HepG2 (cell line): ENCODE results near the gene MTA1. TPM values are rescaled to one million over a fixed set of nuclear protein-coding genes. Genes with fewer than 3 reads are reported as not detected.

Source experiments
- CBFB ChIP-seq: sonication (generic); formaldehyde crosslinking; IDR thresholded peaks from 2 replicates; pipeline ENCODE4 v1.4.0; 2020; ENCODE audit warnings: missing genetic modification reagents
- CHCHD3 ChIP-seq: sonication (generic); formaldehyde crosslinking; IDR thresholded peaks from 2 replicates; pipeline ENCODE4 v1.8.0; 2022; ENCODE audit warnings: mild to moderate bottlenecking, missing genetic modification reagents, moderate library complexity
- KAT7 ChIP-seq: IDR thresholded peaks from 2 replicates; pipeline ENCODE4 v1.6.1; 2018; ENCODE audit warnings: borderline replicate concordance, missing compliant biosample characterization
- MTA3 ChIP-seq: sonication (generic); formaldehyde crosslinking; IDR thresholded peaks from 2 replicates; pipeline ENCODE4 v1.4.0; 2020; ENCODE audit warnings: missing genetic modification reagents
- NCOR1 ChIP-seq: fragments of 200-600 bp; sonication (generic); IDR thresholded peaks from 2 replicates; pipeline ENCODE4 v1.7.0; 2017; ENCODE audit warnings: antibody characterized with exemption, low read length, borderline replicate concordance
- NFRKB ChIP-seq: fragments of 450-650 bp; IDR thresholded peaks from 2 replicates; pipeline ENCODE4 v1.6.1; 2017
- PITX1 ChIP-seq: sonication (generic); formaldehyde crosslinking; IDR thresholded peaks from 2 replicates; pipeline ENCODE4 v1.5.1; 2020; ENCODE audit warnings: mild to moderate bottlenecking, missing genetic modification reagents
- SMAD1 ChIP-seq: sonication (generic); formaldehyde crosslinking; IDR thresholded peaks from 2 replicates; pipeline ENCODE4 v1.4.0; 2020; ENCODE audit warnings: missing genetic modification reagents, low read depth, mild to moderate bottlenecking, borderline replicate concordance
- SMAD3 ChIP-seq: sonication (generic); formaldehyde crosslinking; IDR thresholded peaks from 2 replicates; pipeline ENCODE4 v1.4.0; 2020; ENCODE audit warnings: missing genetic modification reagents
- ZFP82 ChIP-seq: sonication (generic); formaldehyde crosslinking; IDR thresholded peaks from 2 replicates; pipeline ENCODE4 v1.5.1; 2020; ENCODE audit warnings: mild to moderate bottlenecking, missing genetic modification reagents, borderline replicate concordance
- ZKSCAN1 ChIP-seq: fragments of 150-350 bp; IDR thresholded peaks from 2 replicates; pipeline ENCODE4 v1.6.1; 2014; ENCODE audit warnings: low read length
- ZNF101 ChIP-seq: sonication (generic); formaldehyde crosslinking; IDR thresholded peaks from 2 replicates; pipeline ENCODE4 v1.4.0; 2020; ENCODE audit warnings: mild to moderate bottlenecking, low read depth, missing genetic modification reagents, borderline replicate concordance
- ZNF501 ChIP-seq: sonication (generic); formaldehyde crosslinking; IDR thresholded peaks from 2 replicates; pipeline ENCODE4 v1.5.1; 2020; ENCODE audit warnings: mild to moderate bottlenecking, moderate library complexity, missing genetic modification reagents
- ZNF589 ChIP-seq: sonication (generic); formaldehyde crosslinking; conservative IDR thresholded peaks from 2 replicates; pipeline ENCODE4 v1.8.0; 2022; ENCODE audit warnings: mild to moderate bottlenecking, moderate library complexity, missing genetic modification reagents
- ZNF672 ChIP-seq: sonication (generic); formaldehyde crosslinking; IDR thresholded peaks from 2 replicates; pipeline ENCODE4 v1.8.1; 2022; ENCODE audit warnings: missing genetic modification reagents
- ZNF776 ChIP-seq: sonication (generic); formaldehyde crosslinking; IDR thresholded peaks from 2 replicates; pipeline ENCODE4 v1.4.0; 2020; ENCODE audit warnings: mild to moderate bottlenecking, missing genetic modification reagents
- ZNF790 ChIP-seq: sonication (generic); formaldehyde crosslinking; IDR thresholded peaks from 2 replicates; pipeline ENCODE4 v1.8.0; 2022; ENCODE audit warnings: missing genetic modification reagents, mild to moderate bottlenecking, borderline replicate concordance
- polyA plus RNA-seq, 8 experiments: library from polyadenylated mRNA; depleted of rRNA in 3 of 8; stranded (reverse) in 7 of 8; unstranded in 1 of 8; fragments of >200 nt; fragmentation: Illumina TruSeq in 4 of 8; extraction: Trizol in 4 of 8; gene quantifications; 2 replicates each; pipeline versions ENCODE4 v1.2.1 to v1.2.3, GENCODE V29; 2011 to 2016; ENCODE audit warnings: low read depth in 4 of 8, missing spikeins in 1 of 8, mixed read lengths in 1 of 8; ENCODE audit not compliant: insufficient read depth in 1 of 8
- total RNA-seq, 5 experiments: library from RNA; depleted of rRNA; stranded (reverse); fragments of >200 nt; fragmentation: Illumina TruSeq; extraction: Trizol; gene quantifications; 2 replicates each; pipeline ENCODE4 v1.2.3, GENCODE V29; 2016; ENCODE audit warnings: low read depth in 1 of 5
- TF ChIP-seq, protein P1 (sequence below): IDR thresholded peaks from 2 replicates; pipeline ENCODE4 v1.6.1; 2018; ENCODE audit warnings: missing genetic modification reagents, mild to moderate bottlenecking, missing compliant biosample characterization
- TF ChIP-seq, protein P2 (sequence below): sonication (generic); formaldehyde crosslinking; IDR thresholded peaks from 2 replicates; pipeline ENCODE4 v1.5.1; 2020; ENCODE audit warnings: mild to moderate bottlenecking, moderate library complexity, missing genetic modification reagents
- TF ChIP-seq, protein P3 (sequence below): IDR thresholded peaks from 2 replicates; pipeline ENCODE4 v1.6.1; 2016
- TF ChIP-seq, protein P4 (sequence below): sonication (generic); formaldehyde crosslinking; IDR thresholded peaks from 2 replicates; pipeline ENCODE4 v1.5.0; 2020; ENCODE audit warnings: mild to moderate bottlenecking, missing genetic modification reagents

MTA1 gene
- total and polyA plus RNA-seq, 2 of the 13 experiments (the other 11 are each of a cell fraction or from before 2014, with no cell fraction given), result 35.2 to 85.8 TPM

DNA sequence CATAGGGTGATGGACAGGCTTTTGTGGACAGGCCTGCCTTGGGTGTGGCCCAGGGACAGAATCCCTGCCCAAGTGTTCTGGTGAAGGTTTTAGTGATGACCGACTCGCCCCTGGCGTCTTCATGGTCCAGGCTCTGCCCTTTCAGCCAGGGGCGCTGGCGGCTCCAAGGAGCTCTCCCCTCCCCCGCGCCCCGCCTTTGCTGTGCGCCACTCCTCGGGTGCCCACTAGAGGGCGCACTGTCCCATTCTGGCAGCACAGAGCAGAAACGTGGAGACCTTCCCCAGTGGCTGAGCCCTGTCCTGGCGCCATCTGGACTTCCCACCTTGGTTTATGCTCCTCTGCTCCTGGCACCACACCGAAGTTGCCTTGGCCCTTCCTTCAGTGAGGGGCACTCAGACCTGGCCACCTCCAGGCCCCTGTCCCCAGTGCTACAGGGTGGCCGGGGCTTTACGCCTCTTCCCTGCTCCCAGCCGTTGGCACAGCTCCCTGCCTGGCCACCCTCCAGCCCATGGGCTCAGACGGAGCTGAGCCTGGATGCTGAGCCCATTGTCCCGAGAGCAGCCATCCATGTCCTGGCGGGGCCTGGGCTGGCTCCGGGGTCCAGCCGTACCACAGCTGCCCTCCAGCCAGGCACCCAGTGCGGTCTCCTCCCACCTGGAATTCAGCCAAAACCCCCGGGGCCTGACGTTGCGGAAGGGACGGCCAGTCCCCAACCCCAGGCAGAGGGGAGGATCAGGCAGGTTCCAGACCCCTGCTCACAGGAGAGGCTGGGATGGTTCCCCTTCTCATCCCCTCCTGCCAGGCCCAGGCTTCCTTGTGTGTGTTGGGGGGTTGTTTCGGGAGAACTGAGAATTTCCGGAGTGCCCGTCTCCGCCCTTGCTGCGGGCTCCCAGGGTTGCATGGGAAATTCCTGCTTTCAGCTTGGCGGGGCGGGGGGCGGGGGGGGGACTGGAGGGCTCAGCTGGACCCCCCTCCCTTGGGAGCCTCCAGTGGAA is 61.5 kb downstream of the MTA1 start (continued):
- TF ChIP-seq, protein P1, sequence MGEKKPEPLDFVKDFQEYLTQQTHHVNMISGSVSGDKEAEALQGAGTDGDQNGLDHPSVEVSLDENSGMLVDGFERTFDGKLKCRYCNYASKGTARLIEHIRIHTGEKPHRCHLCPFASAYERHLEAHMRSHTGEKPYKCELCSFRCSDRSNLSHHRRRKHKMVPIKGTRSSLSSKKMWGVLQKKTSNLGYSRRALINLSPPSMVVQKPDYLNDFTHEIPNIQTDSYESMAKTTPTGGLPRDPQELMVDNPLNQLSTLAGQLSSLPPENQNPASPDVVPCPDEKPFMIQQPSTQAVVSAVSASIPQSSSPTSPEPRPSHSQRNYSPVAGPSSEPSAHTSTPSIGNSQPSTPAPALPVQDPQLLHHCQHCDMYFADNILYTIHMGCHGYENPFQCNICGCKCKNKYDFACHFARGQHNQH (CRISPR knock-in tag), result peak; percentile 53; the same call in 1 of the 2 replicates
- TF ChIP-seq SMAD1 (CRISPR knock-in tag), result peak; percentile 92; the same call in 1 of the 2 replicates
- 0 out of 2 replicates have a peak, but pooled peaks have one; percentile 28 for TF ChIP-seq ZKSCAN1
- no peak for TF ChIP-seq MTA3 (CRISPR knock-in tag)
- TF ChIP-seq ZNF101 (CRISPR knock-in tag), result no peak
- TF ChIP-seq ZNF589 (CRISPR knock-in tag), result no peak
- peak; percentile 82 for TF ChIP-seq ZNF501 (CRISPR knock-in tag)
- TF ChIP-seq, protein P2, sequence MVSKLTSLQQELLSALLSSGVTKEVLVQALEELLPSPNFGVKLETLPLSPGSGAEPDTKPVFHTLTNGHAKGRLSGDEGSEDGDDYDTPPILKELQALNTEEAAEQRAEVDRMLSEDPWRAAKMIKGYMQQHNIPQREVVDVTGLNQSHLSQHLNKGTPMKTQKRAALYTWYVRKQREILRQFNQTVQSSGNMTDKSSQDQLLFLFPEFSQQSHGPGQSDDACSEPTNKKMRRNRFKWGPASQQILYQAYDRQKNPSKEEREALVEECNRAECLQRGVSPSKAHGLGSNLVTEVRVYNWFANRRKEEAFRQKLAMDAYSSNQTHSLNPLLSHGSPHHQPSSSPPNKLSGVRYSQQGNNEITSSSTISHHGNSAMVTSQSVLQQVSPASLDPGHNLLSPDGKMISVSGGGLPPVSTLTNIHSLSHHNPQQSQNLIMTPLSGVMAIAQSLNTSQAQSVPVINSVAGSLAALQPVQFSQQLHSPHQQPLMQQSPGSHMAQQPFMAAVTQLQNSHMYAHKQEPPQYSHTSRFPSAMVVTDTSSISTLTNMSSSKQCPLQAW (CRISPR knock-in tag), result peak; percentile 85
- TF ChIP-seq NFRKB, result no peak
- TF ChIP-seq ZFP82 (CRISPR knock-in tag), result no peak
- TF ChIP-seq CBFB (CRISPR knock-in tag), result 0 out of 2 replicates have a peak, but pooled peaks have one; percentile 67
- no peak for TF ChIP-seq ZNF672 (CRISPR knock-in tag)
- no peak for TF ChIP-seq NCOR1
- TF ChIP-seq, protein P3, sequence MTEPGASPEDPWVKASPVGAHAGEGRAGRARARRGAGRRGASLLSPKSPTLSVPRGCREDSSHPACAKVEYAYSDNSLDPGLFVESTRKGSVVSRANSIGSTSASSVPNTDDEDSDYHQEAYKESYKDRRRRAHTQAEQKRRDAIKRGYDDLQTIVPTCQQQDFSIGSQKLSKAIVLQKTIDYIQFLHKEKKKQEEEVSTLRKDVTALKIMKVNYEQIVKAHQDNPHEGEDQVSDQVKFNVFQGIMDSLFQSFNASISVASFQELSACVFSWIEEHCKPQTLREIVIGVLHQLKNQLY (CRISPR knock-in tag), result no peak
- TF ChIP-seq ZNF776 (CRISPR knock-in tag), result no peak
- 0 out of 2 replicates have a peak, but pooled peaks have one; percentile 43 for TF ChIP-seq PITX1
- no peak for TF ChIP-seq CHCHD3 (CRISPR knock-in tag)
- peak; percentile 82 for TF ChIP-seq SMAD3 (CRISPR knock-in tag)
- TF ChIP-seq KAT7 (CRISPR knock-in tag), result no peak
- TF ChIP-seq ZNF790 (CRISPR knock-in tag), result no peak
- TF ChIP-seq, protein P4, sequence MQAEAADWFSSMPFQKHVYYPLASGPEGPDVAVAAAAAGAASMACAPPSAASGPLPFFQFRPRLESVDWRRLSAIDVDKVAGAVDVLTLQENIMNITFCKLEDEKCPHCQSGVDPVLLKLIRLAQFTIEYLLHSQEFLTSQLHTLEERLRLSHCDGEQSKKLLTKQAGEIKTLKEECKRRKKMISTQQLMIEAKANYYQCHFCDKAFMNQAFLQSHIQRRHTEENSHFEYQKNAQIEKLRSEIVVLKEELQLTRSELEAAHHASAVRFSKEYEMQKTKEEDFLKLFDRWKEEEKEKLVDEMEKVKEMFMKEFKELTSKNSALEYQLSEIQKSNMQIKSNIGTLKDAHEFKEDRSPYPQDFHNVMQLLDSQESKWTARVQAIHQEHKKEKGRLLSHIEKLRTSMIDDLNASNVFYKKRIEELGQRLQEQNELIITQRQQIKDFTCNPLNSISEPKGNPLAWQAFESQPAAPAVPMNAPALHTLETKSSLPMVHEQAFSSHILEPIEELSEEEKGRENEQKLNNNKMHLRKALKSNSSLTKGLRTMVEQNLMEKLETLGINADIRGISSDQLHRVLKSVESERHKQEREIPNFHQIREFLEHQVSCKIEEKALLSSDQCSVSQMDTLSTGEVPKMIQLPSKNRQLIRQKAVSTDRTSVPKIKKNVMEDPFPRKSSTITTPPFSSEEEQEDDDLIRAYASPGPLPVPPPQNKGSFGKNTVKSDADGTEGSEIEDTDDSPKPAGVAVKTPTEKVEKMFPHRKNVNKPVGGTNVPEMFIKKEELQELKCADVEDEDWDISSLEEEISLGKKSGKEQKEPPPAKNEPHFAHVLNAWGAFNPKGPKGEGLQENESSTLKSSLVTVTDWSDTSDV (CRISPR knock-in tag), result peak; percentile 85; the same call in 1 of the 2 replicates
